ENCODE measurements around the gene FAF1.

FAF1 gene

DNA sequence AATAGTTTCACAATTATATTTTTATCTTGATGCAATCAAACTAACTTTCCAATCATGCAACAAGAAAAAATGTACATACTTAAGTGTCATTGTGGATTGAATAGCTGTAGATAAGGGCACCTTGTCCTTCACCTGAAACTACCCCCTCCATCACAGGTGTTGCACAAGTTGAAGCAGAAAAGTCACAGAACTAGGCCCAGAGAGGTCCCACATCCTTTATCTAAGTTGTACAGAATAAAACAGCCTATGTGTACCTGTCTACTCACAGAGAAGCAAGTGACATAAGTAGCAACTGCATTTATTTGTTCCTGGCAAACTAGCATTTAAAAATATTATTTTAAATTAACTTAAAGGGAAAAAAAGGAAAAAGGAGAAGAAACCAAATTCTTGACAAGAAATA, 256.8 kb downstream of the FAF1 start:
- H3K36me3 ChIP-seq (ENCODE audit: control insufficient read depth, insufficient read depth, low read length), result no peaks in the 10 kb centered on the region

DNA sequence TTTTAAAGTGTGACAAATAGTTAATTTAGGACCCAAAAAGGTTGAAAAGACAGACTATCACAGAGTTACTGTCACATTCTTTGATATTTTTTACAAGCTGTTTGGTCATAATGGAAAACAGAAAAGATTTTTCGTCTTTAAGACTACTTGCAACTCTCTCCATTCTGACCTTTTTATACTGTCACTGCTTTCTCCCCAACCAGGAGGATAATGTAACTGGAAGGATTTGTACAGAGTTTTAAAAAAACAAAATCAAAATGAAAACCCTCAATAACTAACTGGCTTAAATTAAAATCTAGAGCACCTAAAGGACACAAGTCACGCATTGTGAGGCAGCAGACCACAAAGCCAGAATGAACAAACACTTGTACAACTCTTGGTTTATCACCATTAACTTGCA, 257.7 kb downstream of the FAF1 start:
- no peaks in the 10 kb centered on the region for H3K4me1 ChIP-seq (ENCODE audit: control insufficient read depth, insufficient read depth, low read length, poor library complexity, severe bottlenecking)
- no CpG with 5 or more reads among the region's 2 CpGs for WGBS, 2 experiments (ENCODE audit: insufficient coverage in 2 of 2)
- no peak overlapping the region for H3K4me3 ChIP-seq (ENCODE audit: extremely low read depth, insufficient read depth, low read length, poor library complexity, severe bottlenecking)
- no peaks in the 10 kb centered on the region for H3K9me3 ChIP-seq (ENCODE audit: control insufficient read depth, low read length)
- no peaks in the 10 kb centered on the region for H3K36me3 ChIP-seq (ENCODE audit: control insufficient read depth, insufficient read depth, low read length)
- no peak overlapping the region for H3K27ac ChIP-seq (ENCODE audit: low read depth, low read length, severe bottlenecking)

More for the DNA sequence above, 256.8 kb downstream of the FAF1 start:
- Histone ChIP-seq H3K9me3 (ENCODE audit: control insufficient read depth, low read length) (no peaks in the 10 kb centered on the region), H3K4me1 (ENCODE audit: control insufficient read depth, insufficient read depth, low read length, poor library complexity, severe bottlenecking) (no peaks in the 10 kb centered on the region), H3K4me3 (ENCODE audit: extremely low read depth, insufficient read depth, low read length, poor library complexity, severe bottlenecking) (no peak overlapping the region), H3K27ac (ENCODE audit: low read depth, low read length, severe bottlenecking) (no peak overlapping the region)

DNA sequence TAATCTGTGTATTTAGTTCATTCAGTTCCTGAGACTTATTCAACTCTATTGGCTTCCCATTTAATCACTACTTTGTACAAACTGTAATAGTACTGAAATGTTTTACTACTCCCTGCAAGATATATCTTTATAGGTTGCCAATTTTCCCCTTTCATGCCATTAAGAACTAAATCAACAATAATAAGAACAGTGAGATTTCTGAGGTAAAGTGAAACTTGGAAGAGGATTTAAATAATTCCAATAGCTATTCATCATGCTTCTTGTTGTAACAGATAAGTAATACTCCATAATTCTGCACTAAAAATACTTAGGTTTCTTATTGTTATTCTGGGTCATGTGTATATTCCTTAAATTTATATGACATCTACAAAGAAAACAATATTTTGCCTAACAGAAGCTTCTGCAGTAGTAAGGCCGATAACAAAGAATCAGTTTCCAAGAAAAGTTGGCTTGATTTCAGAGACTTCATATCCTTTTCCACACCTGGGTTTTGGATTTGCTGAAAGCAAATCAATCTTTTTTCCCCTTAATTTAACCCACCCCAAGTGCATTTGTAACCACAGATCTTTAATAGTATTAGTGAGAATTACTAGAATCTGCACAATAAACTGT, 258.3 kb downstream of the FAF1 start:
- Histone ChIP-seq H3K36me3 (ENCODE audit: control insufficient read depth, insufficient read depth, low read length) (no peaks in the 10 kb centered on the region), H3K4me1 (ENCODE audit: control insufficient read depth, insufficient read depth, low read length, poor library complexity, severe bottlenecking) (no peaks in the 10 kb centered on the region), H3K4me3 (ENCODE audit: extremely low read depth, insufficient read depth, low read length, poor library complexity, severe bottlenecking) (no peak overlapping the region), H3K9me3 (ENCODE audit: control insufficient read depth, low read length) (no peaks in the 10 kb centered on the region), H3K27ac (ENCODE audit: low read depth, low read length, severe bottlenecking) (no peak overlapping the region)
- no CpG with 5 or more reads among the region's 1 CpG for WGBS, 2 experiments (ENCODE audit: insufficient coverage in 2 of 2)

DNA sequence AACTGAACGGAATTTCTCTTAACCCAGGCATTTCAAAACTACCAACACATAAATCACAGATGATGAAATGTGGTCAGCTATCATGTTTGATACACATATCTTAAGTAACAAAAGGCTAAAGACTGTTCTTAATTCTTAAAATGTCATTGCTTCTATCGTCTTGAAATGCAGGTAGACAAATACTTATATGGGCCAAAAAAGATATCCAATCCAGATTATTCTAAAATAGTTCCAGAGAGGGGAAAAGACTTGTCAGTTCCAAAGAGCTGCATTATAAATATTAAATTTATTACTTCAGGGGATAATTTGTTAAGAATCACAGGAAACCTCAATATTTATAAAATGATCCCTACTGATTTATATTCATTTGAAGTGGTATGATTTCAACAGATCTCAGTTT, 259.4 kb downstream of the FAF1 start:
- no peak overlapping the region for H3K27ac ChIP-seq (ENCODE audit: low read depth, low read length, severe bottlenecking)

DNA sequence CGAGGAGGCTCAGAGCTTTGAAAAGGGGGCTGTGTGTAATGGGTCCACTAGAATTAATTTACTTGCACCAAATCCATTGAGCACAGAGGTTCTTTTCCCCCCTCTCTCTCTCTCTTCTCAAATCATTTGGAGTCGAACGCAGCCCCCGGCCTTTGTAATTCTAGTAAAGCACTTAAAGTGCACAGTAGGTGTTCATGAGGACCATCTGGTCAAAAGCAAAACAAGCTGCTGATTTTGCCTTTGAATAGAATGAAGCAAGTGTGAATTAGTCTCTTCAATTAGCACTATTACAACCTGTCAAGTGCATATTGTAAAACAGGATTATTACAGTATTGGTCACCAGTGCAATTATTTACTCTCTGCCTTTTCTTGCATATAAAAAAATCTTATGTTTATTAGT, 259.9 kb downstream of the FAF1 start:
- Histone ChIP-seq H3K4me3 (ENCODE audit: extremely low read depth, insufficient read depth, low read length, poor library complexity, severe bottlenecking) (no peak overlapping the region), H3K4me1 (ENCODE audit: control insufficient read depth, insufficient read depth, low read length, poor library complexity, severe bottlenecking) (no peaks in the 10 kb centered on the region), H3K27ac (ENCODE audit: low read depth, low read length, severe bottlenecking) (no peak overlapping the region), H3K9me3 (ENCODE audit: control insufficient read depth, low read length) (no peaks in the 10 kb centered on the region), H3K36me3 (ENCODE audit: control insufficient read depth, insufficient read depth, low read length) (no peaks in the 10 kb centered on the region)
- WGBS, 2 experiments (ENCODE audit: insufficient coverage in 2 of 2), result no CpG with 5 or more reads among the region's 4 CpGs

More for the DNA sequence above, 259.4 kb downstream of the FAF1 start:
- no peaks in the 10 kb centered on the region for H3K9me3 ChIP-seq (ENCODE audit: control insufficient read depth, low read length)
- H3K4me1 ChIP-seq (ENCODE audit: control insufficient read depth, insufficient read depth, low read length, poor library complexity, severe bottlenecking), result no peaks in the 10 kb centered on the region
- H3K36me3 ChIP-seq (ENCODE audit: control insufficient read depth, insufficient read depth, low read length), result no peaks in the 10 kb centered on the region
- no peak overlapping the region for H3K4me3 ChIP-seq (ENCODE audit: extremely low read depth, insufficient read depth, low read length, poor library complexity, severe bottlenecking)
- no CpG with 5 or more reads among the region's 2 CpGs for WGBS, 2 experiments (ENCODE audit: insufficient coverage in 2 of 2)

DNA sequence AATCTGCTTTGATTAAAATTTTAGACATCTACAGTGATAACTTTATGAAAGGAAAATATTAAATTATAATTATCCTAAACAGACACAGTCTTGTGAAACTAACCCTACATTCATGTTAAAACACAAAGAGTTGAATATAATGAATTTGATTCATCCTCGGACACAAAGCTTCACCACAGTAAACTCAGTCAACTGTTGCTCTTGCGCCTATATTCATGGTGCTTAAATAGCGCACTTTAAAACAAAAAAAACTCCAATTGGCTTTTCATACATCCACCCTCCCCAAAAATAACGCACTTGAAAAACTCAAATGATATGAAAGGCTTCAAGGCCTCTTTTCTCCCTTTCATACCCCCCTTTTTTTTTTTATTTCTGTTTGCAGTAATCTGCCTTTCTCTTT, 260.3 kb downstream of the FAF1 start:
- H3K9me3 ChIP-seq (ENCODE audit: control insufficient read depth, low read length), result no peaks in the 10 kb centered on the region
- WGBS, 2 experiments (ENCODE audit: insufficient coverage in 2 of 2), result 31 to 39% methylated on average over 3 of the region's 4 CpGs
- H3K4me3 ChIP-seq (ENCODE audit: extremely low read depth, insufficient read depth, low read length, poor library complexity, severe bottlenecking), result no peak overlapping the region
- H3K36me3 ChIP-seq (ENCODE audit: control insufficient read depth, insufficient read depth, low read length), result no peaks in the 10 kb centered on the region
- H3K4me1 ChIP-seq (ENCODE audit: control insufficient read depth, insufficient read depth, low read length, poor library complexity, severe bottlenecking), result no peaks in the 10 kb centered on the region
- H3K27ac ChIP-seq (ENCODE audit: low read depth, low read length, severe bottlenecking), result no peak overlapping the region

DNA sequence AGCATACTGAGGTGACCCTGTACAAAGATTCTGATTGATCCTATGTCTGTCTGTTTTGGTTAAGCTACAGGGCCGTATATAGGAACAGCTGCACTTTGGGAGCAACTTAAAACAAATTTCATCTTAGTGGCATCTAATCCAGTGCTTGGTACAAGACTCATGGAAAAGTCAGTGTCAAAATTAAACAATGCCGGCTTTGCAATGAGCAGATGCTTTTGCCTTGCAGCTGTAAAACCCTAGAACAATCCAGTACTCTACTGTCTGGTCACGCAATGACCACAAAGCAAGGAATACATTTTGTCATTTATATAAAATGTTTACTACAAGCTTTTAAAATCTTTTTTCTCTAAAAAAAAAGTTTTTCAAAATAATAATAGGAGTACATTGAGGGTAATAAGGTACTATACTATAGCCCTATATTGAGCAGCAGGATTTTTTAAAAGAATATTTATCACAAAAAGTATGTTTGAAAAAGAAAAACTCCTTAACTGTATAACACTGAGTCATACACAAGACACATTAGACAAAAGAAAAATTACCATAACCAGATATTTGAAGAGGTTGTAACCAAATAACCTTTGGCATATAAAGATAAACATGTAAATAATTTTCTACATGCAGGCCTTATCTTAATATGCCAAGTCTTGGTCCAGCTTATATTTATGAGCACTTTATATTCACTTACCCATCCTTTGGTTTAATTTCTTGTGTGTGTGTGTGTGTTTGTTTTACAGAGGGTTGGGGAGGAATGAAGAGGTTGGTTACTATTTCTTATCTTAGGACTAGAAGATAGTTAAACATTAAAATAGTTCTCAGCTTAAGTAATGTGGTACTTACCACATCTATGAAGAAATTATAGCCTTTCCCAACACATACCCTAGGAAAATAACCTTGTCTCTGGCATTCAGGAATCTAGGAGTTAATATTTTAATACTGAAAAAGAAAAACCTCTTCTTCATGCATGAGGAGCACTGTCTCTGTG, 262.3 kb downstream of the FAF1 start:
- no peaks in the 10 kb centered on the region for H3K9me3 ChIP-seq (ENCODE audit: control insufficient read depth, low read length)
- 90 to 100% methylated on average over 2 of the region's 3 CpGs for WGBS, 2 experiments (ENCODE audit: insufficient coverage in 2 of 2)
- no peak overlapping the region for H3K4me3 ChIP-seq (ENCODE audit: extremely low read depth, insufficient read depth, low read length, poor library complexity, severe bottlenecking)
- no peaks in the 10 kb centered on the region for H3K36me3 ChIP-seq (ENCODE audit: control insufficient read depth, insufficient read depth, low read length)
- H3K27ac ChIP-seq (ENCODE audit: low read depth, low read length, severe bottlenecking), result no peak overlapping the region
- no peaks in the 10 kb centered on the region for H3K4me1 ChIP-seq (ENCODE audit: control insufficient read depth, insufficient read depth, low read length, poor library complexity, severe bottlenecking)

DNA sequence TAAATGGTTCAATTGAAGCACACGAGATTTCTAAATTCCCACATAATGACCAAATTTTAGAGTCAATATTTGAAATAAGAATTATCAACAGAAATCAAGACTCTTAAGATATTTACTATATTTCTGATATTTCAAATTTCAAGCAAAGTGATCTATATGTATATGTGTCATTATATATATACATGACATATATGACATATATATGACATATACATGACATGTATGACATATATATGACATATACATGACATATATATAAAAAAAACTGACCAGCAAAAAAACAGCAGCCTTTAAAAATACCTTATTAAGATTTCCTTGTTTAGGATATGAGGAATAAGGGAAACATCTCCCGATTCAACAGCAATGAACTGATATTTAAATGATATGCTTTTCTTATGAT, 266.2 kb downstream of the FAF1 start:
- no peaks in the 10 kb centered on the region for H3K9me3 ChIP-seq (ENCODE audit: control insufficient read depth, low read length)
- no peaks in the 10 kb centered on the region for H3K36me3 ChIP-seq (ENCODE audit: control insufficient read depth, insufficient read depth, low read length)
- no peak overlapping the region for H3K4me3 ChIP-seq (ENCODE audit: extremely low read depth, insufficient read depth, low read length, poor library complexity, severe bottlenecking)
- no peak overlapping the region for H3K27ac ChIP-seq (ENCODE audit: low read depth, low read length, severe bottlenecking)
- no peaks in the 10 kb centered on the region for H3K4me1 ChIP-seq (ENCODE audit: control insufficient read depth, insufficient read depth, low read length, poor library complexity, severe bottlenecking)
- WGBS, 2 experiments (ENCODE audit: insufficient coverage in 2 of 2), result no CpG with 5 or more reads among the region's 2 CpGs

DNA sequence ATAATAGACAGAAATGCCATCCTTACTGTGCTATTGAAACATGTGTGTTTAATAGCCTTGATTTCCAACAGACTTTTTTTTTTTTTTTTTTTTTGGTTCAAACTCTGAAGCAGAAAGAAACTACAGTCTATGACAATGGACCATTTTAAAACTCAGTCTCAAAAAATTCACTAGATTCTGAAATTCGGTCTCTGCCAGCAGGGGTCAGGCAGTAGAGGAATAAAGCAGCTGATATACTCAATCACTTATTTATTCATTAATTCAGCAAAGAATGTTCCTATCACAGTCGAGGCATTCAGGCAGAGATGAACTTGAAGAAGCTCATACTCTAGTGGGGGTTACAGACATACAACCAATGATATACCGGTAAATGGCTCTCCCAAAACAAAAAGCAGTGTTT, 275.9 kb downstream of the FAF1 start:
- Histone ChIP-seq H3K4me3 (ENCODE audit: extremely low read depth, insufficient read depth, low read length, poor library complexity, severe bottlenecking) (no peak overlapping the region), H3K36me3 (ENCODE audit: control insufficient read depth, insufficient read depth, low read length) (peaks cover 4% of the 10 kb centered on the region), H3K27ac (ENCODE audit: low read depth, low read length, severe bottlenecking) (no peak overlapping the region), H3K9me3 (ENCODE audit: control insufficient read depth, low read length) (no peaks in the 10 kb centered on the region), H3K4me1 (ENCODE audit: control insufficient read depth, insufficient read depth, low read length, poor library complexity, severe bottlenecking) (no peaks in the 10 kb centered on the region)
- WGBS, 2 experiments (ENCODE audit: insufficient coverage in 2 of 2), result 88 to 100% methylated on average over 1 to 3 of the region's 3 CpGs

DNA sequence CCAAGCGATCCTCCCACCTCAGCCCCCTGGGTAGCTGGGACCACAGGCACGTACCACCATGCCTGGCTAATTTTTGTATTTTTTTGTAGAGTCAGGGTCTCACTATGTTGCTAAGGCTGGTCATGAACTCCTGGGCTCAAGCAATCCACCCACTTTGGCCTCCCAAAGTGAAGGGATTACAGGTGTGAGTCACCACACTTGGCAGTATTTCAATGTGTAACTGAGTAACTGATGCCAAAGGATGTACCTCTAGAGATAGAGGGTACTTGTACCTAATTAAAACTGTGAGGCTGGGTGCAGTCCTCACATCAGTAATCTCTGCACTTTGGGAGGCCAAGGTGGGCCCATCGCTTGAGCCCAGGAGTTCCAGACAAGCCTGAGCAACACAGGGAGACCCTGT, 278.1 kb downstream of the FAF1 start:
- 100% methylated on average over 2 of the region's 3 CpGs; no CpG with 5 or more reads in 1 of the 2 experiments for WGBS, 2 experiments (ENCODE audit: insufficient coverage in 2 of 2)
- Histone ChIP-seq H3K4me1 (ENCODE audit: control insufficient read depth, insufficient read depth, low read length, poor library complexity, severe bottlenecking) (no peaks in the 10 kb centered on the region), H3K27ac (ENCODE audit: low read depth, low read length, severe bottlenecking) (no peak overlapping the region), H3K36me3 (ENCODE audit: control insufficient read depth, insufficient read depth, low read length) (no peaks in the 10 kb centered on the region), H3K4me3 (ENCODE audit: extremely low read depth, insufficient read depth, low read length, poor library complexity, severe bottlenecking) (no peak overlapping the region), H3K9me3 (ENCODE audit: control insufficient read depth, low read length) (no peaks in the 10 kb centered on the region)
